Calu3 (cell line): ENCODE data around the gene MTA3. TPM values are rescaled to one million over a fixed set of nuclear protein-coding genes. Genes with fewer than 3 reads are reported as not detected.

Source experiments
- BruUV-seq: library from RNA; stranded (reverse); fragments of 400-500 nt; replicated peaks from 2 replicates; lab custom pipeline; 2021; lab: Mats Ljungman, UMichigan
- CTCF ChIA-PET: fragments of 300-600 bp; sonication (Branson Sonifier 250); formaldehyde crosslinking; loops from one replicate; lab custom pipeline; 2022; ENCODE audit warnings: antibody characterized with exemption; lab: Charles Lee
- DNase-seq: peaks from one replicate; pipeline ENCODE4 v3.0.0; 2022
- H3K27ac Mint-ChIP-seq: one replicate; pipeline ENCODE4 v1.8.0; 2022; ENCODE audit warnings: mixed read lengths; ENCODE audit not compliant: unreplicated experiment
- H3K27me3 Mint-ChIP-seq: one replicate; pipeline ENCODE4 v1.8.0; 2022; ENCODE audit warnings: mixed read lengths; ENCODE audit not compliant: unreplicated experiment
- H3K36me3 Mint-ChIP-seq: one replicate; pipeline ENCODE4 v1.8.0; 2022; ENCODE audit warnings: mild to moderate bottlenecking, moderate library complexity, mixed read lengths; ENCODE audit not compliant: insufficient read depth, unreplicated experiment
- H3K4me1 Mint-ChIP-seq: one replicate; pipeline ENCODE4 v1.8.0; 2022; ENCODE audit warnings: mild to moderate bottlenecking, low read depth, mixed read lengths; ENCODE audit not compliant: unreplicated experiment
- H3K4me3 Mint-ChIP-seq: one replicate; pipeline ENCODE4 v1.8.0; 2022; ENCODE audit warnings: mild to moderate bottlenecking, low read depth, moderate library complexity, mixed read lengths; ENCODE audit not compliant: unreplicated experiment
- H3K9me3 Mint-ChIP-seq: one replicate; pipeline ENCODE4 v1.8.0; 2022; ENCODE audit warnings: low read depth, mixed read lengths; ENCODE audit not compliant: unreplicated experiment
- intact Hi-C: fragments of 100-400 bp; cut with micrococcal nuclease; formaldehyde crosslinking; loops from one replicate; pipeline ENCODE4 v1.10.0; 2022; ENCODE audit not compliant: unreplicated experiment
- total RNA-seq: library from RNA; stranded (reverse); gene quantifications from 2 replicates; pipeline ENCODE4 v1.2.3, GENCODE V29; 2022
- TF ChIP-seq, protein P1 (sequence below): fragments of 200-600 bp; IDR thresholded peaks from one replicate; pipeline ENCODE4 v1.8.0; 2022; ENCODE audit warnings: antibody characterized with exemption; ENCODE audit not compliant: unreplicated experiment

MTA3 gene
- total RNA-seq, 1 experiment from 2014 or later: 46.5 TPM

DNA sequence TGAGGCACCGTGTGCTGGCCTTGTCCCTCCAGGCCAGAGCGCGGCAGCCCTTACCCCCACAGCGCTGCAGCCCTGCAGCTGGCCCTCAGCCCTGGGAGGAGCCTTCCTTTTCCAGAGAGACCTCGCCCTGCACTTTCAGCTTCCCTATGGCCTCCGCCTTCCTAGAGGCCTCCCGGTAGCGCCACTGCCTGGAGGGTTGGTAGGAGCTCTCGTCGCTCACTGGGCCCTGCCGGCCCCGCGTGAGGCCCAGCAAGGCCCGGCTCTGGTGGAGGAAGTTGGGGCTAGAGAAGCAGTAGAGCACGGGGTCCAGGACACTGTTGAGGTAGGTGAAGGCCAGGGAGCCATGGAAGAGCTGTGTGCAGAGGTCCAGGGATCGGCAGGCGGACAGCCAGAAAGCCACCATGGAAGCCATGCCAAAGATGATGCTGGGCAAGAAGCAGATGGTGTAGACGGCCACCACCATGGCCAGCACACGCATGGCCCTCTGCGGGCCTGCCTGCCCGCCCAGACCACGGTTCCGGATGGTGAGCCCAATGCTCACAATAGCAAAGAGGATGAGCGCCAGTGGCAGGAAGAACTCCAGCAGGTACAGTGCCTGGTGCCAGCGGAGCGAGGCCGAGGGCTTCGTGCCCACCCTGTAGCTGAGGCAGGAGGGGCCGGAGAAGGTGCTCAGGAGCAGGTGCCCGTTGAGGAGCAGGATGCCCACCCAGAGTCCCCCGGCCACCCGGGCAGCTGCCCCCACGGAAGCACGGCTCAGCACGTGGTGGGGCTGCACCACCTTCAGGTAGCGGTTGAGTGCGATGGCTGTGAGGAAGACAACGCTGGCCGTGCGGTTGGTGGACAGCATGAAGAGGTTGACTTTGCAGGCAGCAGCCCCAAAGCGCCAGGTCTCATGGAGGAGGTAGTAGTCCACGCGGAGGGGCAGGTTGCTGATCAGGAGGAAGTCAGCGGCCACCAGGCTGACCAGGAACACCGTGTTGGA is 194.7 kb downstream of the MTA3 start:
- Mint-ChIP-seq H3K27ac (no peak overlapping the region), H3K9me3 (no peaks in the 10 kb centered on the region), H3K4me3 (no peak overlapping the region), H3K36me3 (peaks cover 5% of the 10 kb centered on the region), H3K27me3 (no peaks in the 10 kb centered on the region), H3K4me1 (no peaks in the 10 kb centered on the region)
- CTCF ChIA-PET: no interaction called here
- no TSS peak for BruUV-seq
- DNase-seq: no peak
- TF ChIP-seq, protein P1, sequence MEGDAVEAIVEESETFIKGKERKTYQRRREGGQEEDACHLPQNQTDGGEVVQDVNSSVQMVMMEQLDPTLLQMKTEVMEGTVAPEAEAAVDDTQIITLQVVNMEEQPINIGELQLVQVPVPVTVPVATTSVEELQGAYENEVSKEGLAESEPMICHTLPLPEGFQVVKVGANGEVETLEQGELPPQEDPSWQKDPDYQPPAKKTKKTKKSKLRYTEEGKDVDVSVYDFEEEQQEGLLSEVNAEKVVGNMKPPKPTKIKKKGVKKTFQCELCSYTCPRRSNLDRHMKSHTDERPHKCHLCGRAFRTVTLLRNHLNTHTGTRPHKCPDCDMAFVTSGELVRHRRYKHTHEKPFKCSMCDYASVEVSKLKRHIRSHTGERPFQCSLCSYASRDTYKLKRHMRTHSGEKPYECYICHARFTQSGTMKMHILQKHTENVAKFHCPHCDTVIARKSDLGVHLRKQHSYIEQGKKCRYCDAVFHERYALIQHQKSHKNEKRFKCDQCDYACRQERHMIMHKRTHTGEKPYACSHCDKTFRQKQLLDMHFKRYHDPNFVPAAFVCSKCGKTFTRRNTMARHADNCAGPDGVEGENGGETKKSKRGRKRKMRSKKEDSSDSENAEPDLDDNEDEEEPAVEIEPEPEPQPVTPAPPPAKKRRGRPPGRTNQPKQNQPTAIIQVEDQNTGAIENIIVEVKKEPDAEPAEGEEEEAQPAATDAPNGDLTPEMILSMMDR: no peak
- intact Hi-C loops: no loop called here

DNA sequence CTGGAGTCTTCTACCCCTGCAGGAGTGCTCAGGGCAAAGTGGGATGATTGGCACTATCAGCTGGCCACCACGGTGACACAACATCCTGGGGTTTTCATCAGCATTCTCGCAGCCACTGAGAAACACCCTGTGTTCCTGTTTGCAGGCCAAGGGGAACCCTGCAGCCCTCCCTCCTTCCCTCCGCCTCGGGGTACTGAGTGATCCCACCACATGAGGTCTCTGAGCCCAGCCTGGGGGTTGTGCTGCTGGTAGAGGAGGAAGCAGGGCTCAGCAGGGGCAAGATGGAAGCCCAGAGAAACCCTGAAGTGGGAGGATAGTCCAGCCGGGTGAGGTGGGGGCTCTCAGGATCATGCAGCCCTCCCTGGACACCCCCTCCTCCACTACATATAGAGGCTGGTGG is 195.7 kb downstream of the MTA3 start, which contains the start of gene OXER1:
Gene OXER1 (minus strand): TSS at position 40 of the 400 bp plus-strand sequence. CDS start 73 bp downstream, outside the sequence.
- CTCF ChIA-PET: no interaction called here
- intact Hi-C loops: no loop called here
- H3K36me3 Mint-ChIP-seq: peaks cover 5% of the 10 kb centered on the region
- BruUV-seq: no TSS peak
- H3K4me1 Mint-ChIP-seq: no peaks in the 10 kb centered on the region
- no peak for DNase-seq
- no peaks in the 10 kb centered on the region for H3K9me3 Mint-ChIP-seq
- H3K27ac Mint-ChIP-seq: no peak within 1 kb of the TSS
- TF ChIP-seq, protein P1: no peak
- H3K27me3 Mint-ChIP-seq: no peaks in the 10 kb centered on the region
- no peak within 1 kb of the TSS for H3K4me3 Mint-ChIP-seq

DNA sequence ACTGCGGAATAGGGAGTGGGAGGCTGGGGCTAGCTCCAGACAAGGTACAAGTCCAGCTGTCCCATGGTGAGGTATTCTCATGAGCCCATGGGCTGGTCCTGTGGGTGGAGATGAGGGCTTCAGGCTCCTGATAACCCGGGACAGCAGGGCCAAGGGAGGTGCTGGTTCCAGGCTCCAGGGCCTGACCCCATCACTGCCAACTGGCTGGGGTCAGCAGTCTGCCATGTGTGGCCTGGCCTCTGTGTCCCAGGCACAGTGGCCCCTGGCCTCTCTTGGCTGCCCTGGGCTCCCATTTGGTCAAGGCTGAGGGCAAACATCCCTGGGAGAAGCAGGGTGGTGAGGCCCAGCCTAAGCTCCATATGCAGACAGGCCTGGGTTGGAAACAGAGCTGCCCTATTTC is 196.5 kb downstream of the MTA3 start:
- Mint-ChIP-seq H3K4me1 (no peaks in the 10 kb centered on the region), H3K36me3 (peaks cover 5% of the 10 kb centered on the region), H3K27ac (no peak overlapping the region), H3K9me3 (no peaks in the 10 kb centered on the region), H3K27me3 (no peaks in the 10 kb centered on the region), H3K4me3 (no peak overlapping the region)
- DNase-seq: no peak
- intact Hi-C loops: no loop called here
- CTCF ChIA-PET: no interaction called here
- BruUV-seq: no TSS peak
- TF ChIP-seq, protein P1: no peak

DNA sequence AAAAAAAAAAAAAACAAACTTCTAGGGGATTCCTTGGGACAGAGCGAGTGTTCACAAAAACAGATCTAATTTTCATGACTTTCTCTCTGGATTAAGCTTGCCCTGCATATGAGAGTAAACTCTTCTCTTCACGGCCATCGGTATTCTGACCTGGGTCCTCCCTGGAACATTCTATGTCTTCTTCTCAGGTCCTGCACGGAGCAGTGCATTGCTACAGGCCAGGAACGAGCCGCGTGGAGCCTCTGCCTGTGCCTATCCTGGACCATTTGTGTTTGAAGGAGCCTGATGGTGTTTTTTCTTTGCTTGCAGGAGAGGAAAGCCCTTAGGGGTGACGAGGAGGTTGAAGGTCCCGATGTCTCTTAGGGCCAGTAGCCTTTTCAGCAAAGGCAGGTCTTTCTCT is 197.3 kb downstream of the MTA3 start:
- no peak for DNase-seq
- Mint-ChIP-seq H3K27me3 (no peaks in the 10 kb centered on the region), H3K4me3 (no peak overlapping the region), H3K9me3 (no peaks in the 10 kb centered on the region), H3K27ac (no peak overlapping the region), H3K4me1 (no peaks in the 10 kb centered on the region), H3K36me3 (peaks cover 5% of the 10 kb centered on the region)
- TF ChIP-seq, protein P1: no peak
- CTCF ChIA-PET: no interaction called here
- BruUV-seq: no TSS peak
- intact Hi-C loops: no loop called here
